ENCODE results near the gene PDCD6IP.
"Not testable (repeated sequence)": the region's sequence is repeated elsewhere in the genome, so short reads cannot be mapped to it uniquely, and the experiment has no call there.

Gene PDCD6IP

GRCh38 chr3:33850599-33850998, 52.2 kb downstream of the PDCD6IP start:
- DNase-seq, result not testable (repeated sequence)

- not testable (repeated sequence) for DNase-seq
Observed at GRCh38 chr3:33855407-33855806, 57.0 kb downstream of the PDCD6IP start.

GRCh38 chr3:33855884-33856546, 57.6 kb downstream of the PDCD6IP start:
- DNase-seq, result no peak

GRCh38 chr3:33857701-33858100, 59.3 kb downstream of the PDCD6IP start:
- DNase-seq, result not testable (repeated sequence)

GRCh38 chr3:33858131-33858530, 59.7 kb downstream of the PDCD6IP start:
- DNase-seq, result no peak

GRCh38 chr3:33860373-33861050, 62.1 kb downstream of the PDCD6IP start:
- no peak for DNase-seq

- DNase-seq, result no peak
Observed at GRCh38 chr3:33865133-33865532, 66.7 kb downstream of the PDCD6IP start.

- no peak for DNase-seq
Observed at GRCh38 chr3:33868309-33868708, 69.9 kb downstream of the PDCD6IP start.

GRCh38 chr3:33869977-33870376, 71.5 kb downstream of the PDCD6IP start:
- no peak for DNase-seq

GRCh38 chr3:33874815-33875214, 76.4 kb downstream of the PDCD6IP start:
- DNase-seq, result no peak

GRCh38 chr3:33875680-33876079, 77.2 kb downstream of the PDCD6IP start:
- no peak for DNase-seq

GRCh38 chr3:33877187-33877586, 78.8 kb downstream of the PDCD6IP start:
- DNase-seq, result no peak

- DNase-seq, result no peak
Observed at GRCh38 chr3:33879540-33879939, 81.1 kb downstream of the PDCD6IP start.

GRCh38 chr3:33881156-33882064, 83.0 kb downstream of the PDCD6IP start:
- DNase-seq, result no peak

GRCh38 chr3:33882296-33882695, 83.9 kb downstream of the PDCD6IP start:
- no peak for DNase-seq

GRCh38 chr3:33883538-33883950, 85.1 kb downstream of the PDCD6IP start:
- DNase-seq, result peak; percentile 44

GRCh38 chr3:33883951-33884561, 85.6 kb downstream of the PDCD6IP start:
- no peak for DNase-seq

- DNase-seq, result no peak
Observed at GRCh38 chr3:33884701-33885100, 86.3 kb downstream of the PDCD6IP start.

GRCh38 chr3:33885496-33885895, 87.1 kb downstream of the PDCD6IP start:
- DNase-seq, result no peak

GRCh38 chr3:33886015-33886414, 87.6 kb downstream of the PDCD6IP start:
- DNase-seq, result no peak

- DNase-seq, result no peak
Observed at GRCh38 chr3:33887478-33887877, 89.0 kb downstream of the PDCD6IP start.

GRCh38 chr3:33889394-33890039, 91.1 kb downstream of the PDCD6IP start:
- no peak for DNase-seq

GRCh38 chr3:33892655-33893054, 94.2 kb downstream of the PDCD6IP start:
- DNase-seq, result no peak

Measured in CD4-positive, alpha-beta T cell treated with Interleukin-21 for 1 hour (primary cell).